NCI-H69 (cell line): Measurements from ENCODE around the gene PIGX.
A peak's percentile ranks its signal among the peaks of the same experiment; 100 is the strongest.

ENCODE experiments used
- DNase-seq: peaks from one replicate; lab custom pipeline; 2025; lab: John Stamatoyannopoulos, UW

The PIGX gene

GRCh38 chr3:196757876-196758739 is 45.9 kb downstream of the PIGX start:
- no peak for DNase-seq

GRCh38 chr3:196763179-196763578 is 51.0 kb downstream of the PIGX start:
- no peak for DNase-seq

GRCh38 chr3:196765454-196765853 is 53.3 kb downstream of the PIGX start:
- no peak for DNase-seq

GRCh38 chr3:196771067-196771466 is 58.9 kb downstream of the PIGX start:
- DNase-seq, result no peak

GRCh38 chr3:196772102-196772501 is 59.9 kb downstream of the PIGX start:
- peak; percentile 60 for DNase-seq

- no peak for DNase-seq
Observed at GRCh38 chr3:196772897-196773296, 60.7 kb downstream of the PIGX start.

GRCh38 chr3:196774191-196774820 is 62.1 kb downstream of the PIGX start:
- DNase-seq, result no peak

- no peak for DNase-seq
Observed at GRCh38 chr3:196774848-196775422, 62.8 kb downstream of the PIGX start.

- no peak for DNase-seq
Observed at GRCh38 chr3:196775938-196776337, 63.8 kb downstream of the PIGX start.

GRCh38 chr3:196777836-196778235 is 65.7 kb downstream of the PIGX start:
- no peak for DNase-seq

- no peak for DNase-seq
Observed at GRCh38 chr3:196778755-196779154, 66.6 kb downstream of the PIGX start.

- no peak for DNase-seq
Observed at GRCh38 chr3:196782511-196782910, 70.3 kb downstream of the PIGX start.
